Peyer's patch (tissue), 4 donors: ENCODE results near the gene PIP5K1B. TPM values are rescaled to one million over a fixed set of nuclear protein-coding genes. Genes with fewer than 3 reads are reported as not detected.

Experiments used
- DNase-seq, 3 donors: peaks; one replicate each; pipeline ENCODE4 v3.0.0-alpha.2; 2017 to 2019
- H3K27ac ChIP-seq, 4 donors: fragments of 200-600 bp; sonication (generic); one replicate each; pipeline ENCODE4 v1.5.1; 2016 to 2019
- H3K27me3 ChIP-seq, 2 donors: fragments of 200-600 bp; sonication (generic); one replicate each; pipeline ENCODE4 v1.5.1; 2019
- H3K36me3 ChIP-seq, 3 donors: fragments of 200-600 bp; sonication (generic); one replicate each; pipeline ENCODE4 v1.5.1; 2016 to 2019
- H3K4me1 ChIP-seq, 4 donors: fragments of 200-600 bp; sonication (generic); one replicate each; pipeline ENCODE4 v1.5.1; 2016 to 2019
- H3K4me3 ChIP-seq, 4 donors: fragments of 200-600 bp; sonication (generic); 1 replicate in 3 of 4; 2 replicates in 1 of 4; pipeline ENCODE4 v1.5.1; 2016 to 2019; ENCODE audit warnings: mild to moderate bottlenecking in 1 of 4
- H3K9me3 ChIP-seq, 4 donors: fragments of 200-600 bp; sonication (generic); one replicate each; pipeline ENCODE4 v1.5.1; 2016 to 2019; ENCODE audit warnings: mild to moderate bottlenecking in 1 of 4
- CTCF ChIP-seq, 6 experiments: fragments of 450-650 bp in 4 of 6; fragments of 200-600 bp in 2 of 6; sonication (generic) in 1 of 6; IDR thresholded peaks; one replicate each; pipeline ENCODE4 v1.5.1; 2017 to 2019; ENCODE audit warnings: antibody characterized with exemption in 6 of 6, mild to moderate bottlenecking in 3 of 6, moderate library complexity in 1 of 6
- POLR2A ChIP-seq, 2 donors: fragments of 450-650 bp; IDR thresholded peaks; one replicate each; pipeline ENCODE4 v1.5.1; 2017; ENCODE audit warnings: antibody characterized with exemption in 2 of 2, mild to moderate bottlenecking in 2 of 2, moderate library complexity in 2 of 2
- small RNA-seq, 2 donors: library from RNA; depleted of rRNA; stranded (forward); fragments of <200 nt; gene quantifications; one replicate each; pipeline ENCODE3, GENCODE V24; 2016
- total RNA-seq, 4 donors: library from RNA; depleted of rRNA; stranded (reverse); fragments of >200 nt; gene quantifications; one replicate each; pipeline ENCODE4 v1.1.0, GENCODE V29; 2016

Gene PIP5K1B
- total RNA-seq, 4 donors from 2014 or later = 15.7 to 60.1 (median 54.4) TPM

GRCh38 chr9:69056191-69056815 lies 351.3 kb downstream of the PIP5K1B start:
- Histone ChIP-seq H3K4me1 (no peaks in the 10 kb centered on the region), H3K36me3 (no peaks in the 10 kb centered on the region), H3K4me3 (no peak overlapping the region), H3K27me3 (no peaks in the 10 kb centered on the region), H3K27ac (no peak overlapping the region), H3K9me3 (no peaks in the 10 kb centered on the region)
- TF ChIP-seq CTCF (IDR thresholded peaks at IDR 0.05) = no peak
- no peak for TF ChIP-seq POLR2A (IDR thresholded peaks at IDR 0.05)
- no peak for DNase-seq

GRCh38 chr9:69058101-69058500 lies 353.1 kb downstream of the PIP5K1B start:
- H3K4me3 ChIP-seq = no peak overlapping the region
- no peaks in the 10 kb centered on the region for H3K4me1 ChIP-seq
- DNase-seq = no peak
- TF ChIP-seq POLR2A (IDR thresholded peaks at IDR 0.05) (no peak), CTCF (IDR thresholded peaks at IDR 0.05) (no peak)
- H3K27me3 ChIP-seq = no peaks in the 10 kb centered on the region
- H3K9me3 ChIP-seq = no peaks in the 10 kb centered on the region
- H3K36me3 ChIP-seq = no peaks in the 10 kb centered on the region
- H3K27ac ChIP-seq = no peak overlapping the region

Small RNA genes within 50 kb of the gene (small RNA-seq; reads per million reads assigned to genes)
- gene RNU6-820P = 0 reads per million in 2 donors

Other genes starting within 250 kb of the PIP5K1B start
- 10 to 100 TPM in 3 of 4 donors, not detected in 1; 47.3 to 66.8 (median 55.3) TPM for gene TMEM252, start 164.4 kb upstream of the PIP5K1B start, total RNA-seq